AG10803 (cell line): ENCODE measurements around the gene CDK1.

ENCODE experiments used
- DNase-seq: peaks from one replicate; pipeline ENCODE4 v3.0.0; 2010; ENCODE audit warnings: low read depth
- H3K4me3 ChIP-seq: 2 replicates; pipeline ENCODE4 v1.5.1; 2011; ENCODE audit warnings: mild to moderate bottlenecking, low read length, control low read depth
- TF ChIP-seq, protein P1 (sequence below): conservative IDR thresholded peaks from 2 replicates; pipeline ENCODE4 v1.5.1; 2011; ENCODE audit warnings: mild to moderate bottlenecking, low read length, control low read depth, inconsistent platforms

The CDK1 gene

DNA sequence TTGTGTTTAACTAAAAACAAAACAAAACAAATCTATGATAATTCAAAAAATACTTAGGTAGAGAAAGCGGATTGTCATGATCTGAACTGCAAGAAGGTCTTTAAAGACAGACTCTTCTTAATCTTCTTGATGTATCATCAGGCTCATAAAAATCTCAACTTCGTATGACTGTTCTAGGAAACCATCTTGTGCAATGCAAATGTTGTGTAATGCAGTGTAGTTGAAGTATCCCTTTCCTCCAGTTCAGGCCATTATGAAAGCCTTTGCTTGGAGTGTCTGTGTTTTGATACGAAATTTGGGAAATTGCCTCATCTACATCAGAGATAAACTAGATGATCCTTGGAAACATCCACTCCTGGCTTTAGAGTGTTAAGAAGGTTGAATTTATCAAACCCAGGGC, 30.9 kb downstream of the CDK1 start:
- H3K4me3 ChIP-seq = no peak overlapping the region
- TF ChIP-seq, protein P1, sequence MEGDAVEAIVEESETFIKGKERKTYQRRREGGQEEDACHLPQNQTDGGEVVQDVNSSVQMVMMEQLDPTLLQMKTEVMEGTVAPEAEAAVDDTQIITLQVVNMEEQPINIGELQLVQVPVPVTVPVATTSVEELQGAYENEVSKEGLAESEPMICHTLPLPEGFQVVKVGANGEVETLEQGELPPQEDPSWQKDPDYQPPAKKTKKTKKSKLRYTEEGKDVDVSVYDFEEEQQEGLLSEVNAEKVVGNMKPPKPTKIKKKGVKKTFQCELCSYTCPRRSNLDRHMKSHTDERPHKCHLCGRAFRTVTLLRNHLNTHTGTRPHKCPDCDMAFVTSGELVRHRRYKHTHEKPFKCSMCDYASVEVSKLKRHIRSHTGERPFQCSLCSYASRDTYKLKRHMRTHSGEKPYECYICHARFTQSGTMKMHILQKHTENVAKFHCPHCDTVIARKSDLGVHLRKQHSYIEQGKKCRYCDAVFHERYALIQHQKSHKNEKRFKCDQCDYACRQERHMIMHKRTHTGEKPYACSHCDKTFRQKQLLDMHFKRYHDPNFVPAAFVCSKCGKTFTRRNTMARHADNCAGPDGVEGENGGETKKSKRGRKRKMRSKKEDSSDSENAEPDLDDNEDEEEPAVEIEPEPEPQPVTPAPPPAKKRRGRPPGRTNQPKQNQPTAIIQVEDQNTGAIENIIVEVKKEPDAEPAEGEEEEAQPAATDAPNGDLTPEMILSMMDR = no peak
- DNase-seq = peak; percentile 84

DNA sequence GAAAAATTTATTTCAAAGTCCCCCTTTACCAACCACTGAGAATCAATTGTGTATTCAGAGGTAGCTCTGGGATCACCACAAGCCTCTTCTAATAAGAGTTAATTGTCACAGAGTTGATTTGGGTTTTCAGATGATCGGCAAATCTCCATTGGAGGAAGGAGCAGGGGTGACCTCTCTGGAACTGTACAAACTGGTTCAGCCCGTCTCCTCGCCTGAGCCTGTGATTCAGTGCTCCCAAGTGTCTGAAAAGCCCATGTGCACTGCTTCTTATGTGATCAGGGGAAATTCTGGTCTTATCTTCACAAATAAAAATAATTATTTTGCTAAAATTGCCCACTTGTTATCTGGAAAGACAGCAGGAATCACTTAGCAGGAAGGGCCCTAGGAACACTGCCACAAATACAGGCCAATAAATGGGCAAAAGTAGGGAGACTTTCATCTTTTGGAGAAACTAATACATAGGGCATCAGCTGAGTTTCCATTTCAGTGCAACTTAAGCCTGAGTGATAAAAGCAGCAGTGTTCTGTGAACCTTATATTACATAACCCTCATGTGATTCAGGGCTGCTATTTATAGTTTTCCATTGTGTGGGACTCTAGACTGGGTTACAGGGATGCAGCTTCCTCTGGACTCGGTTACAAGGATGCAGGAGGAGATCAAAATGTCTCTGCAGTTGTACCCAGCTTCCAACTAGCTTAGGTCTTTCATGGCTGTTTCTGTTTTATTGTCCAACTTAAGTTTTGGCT, 32.3 kb downstream of the CDK1 start:
- TF ChIP-seq, protein P1 = no peak
- H3K4me3 ChIP-seq = no peak overlapping the region
- DNase-seq = peak; percentile 52

DNA sequence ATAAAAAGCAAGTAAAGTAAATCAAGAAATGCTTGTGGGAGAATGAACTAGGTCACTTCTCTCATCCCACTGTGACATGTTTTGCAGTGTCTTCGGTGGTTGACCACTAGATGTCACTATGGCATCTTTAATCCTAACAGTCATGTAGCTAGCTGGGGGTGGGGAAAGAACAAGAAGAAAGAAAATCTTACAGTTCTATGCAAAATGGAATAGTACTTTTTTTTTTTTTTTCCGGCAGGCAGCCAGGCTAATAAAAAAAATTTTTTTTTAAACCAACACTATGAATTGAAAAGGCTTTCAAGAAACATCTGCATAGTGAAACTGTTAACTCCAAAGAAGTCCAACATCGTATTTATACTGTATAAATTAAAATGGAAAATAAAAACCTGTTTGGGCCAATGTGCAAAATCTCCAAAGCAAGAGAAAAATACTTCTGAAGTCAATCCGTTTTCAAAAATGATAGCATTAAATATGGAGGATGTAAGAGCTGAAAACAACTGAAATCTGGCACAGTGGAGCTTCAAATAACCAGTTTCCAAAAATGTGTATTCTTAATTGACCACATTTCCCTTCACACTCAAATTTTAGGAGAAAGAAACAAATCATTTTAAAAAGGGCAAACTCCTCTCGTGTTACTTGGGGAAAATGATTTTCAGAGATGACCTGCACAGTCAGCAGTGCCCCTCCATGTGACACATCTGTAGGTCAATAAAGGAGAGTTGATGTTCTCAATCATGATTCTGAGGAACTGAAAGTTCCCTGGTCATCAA, 38.5 kb downstream of the CDK1 start:
- DNase-seq = peak; percentile 90
- TF ChIP-seq, protein P1 = peak; percentile 88
- H3K4me3 ChIP-seq = no peak overlapping the region

DNA sequence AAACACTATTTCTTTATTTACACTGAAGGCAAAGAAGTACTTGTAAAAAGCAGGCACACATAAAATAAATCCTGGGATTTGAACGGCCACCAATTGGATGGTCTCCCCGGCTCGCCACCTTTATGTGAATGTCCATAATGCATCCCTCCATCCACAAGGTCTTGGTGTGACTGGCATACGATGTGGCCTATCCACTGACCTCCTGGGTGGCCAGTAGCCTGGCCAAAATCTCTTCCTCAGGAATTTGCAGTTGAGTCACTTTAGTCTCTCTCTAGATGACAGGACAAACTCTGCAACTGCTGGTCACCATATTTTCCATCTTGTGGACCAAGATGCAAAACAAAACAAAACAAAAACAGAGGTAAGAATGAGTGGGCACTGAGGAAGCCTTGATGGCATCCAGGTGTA, 39.1 kb downstream of the CDK1 start:
- TF ChIP-seq, protein P1 = no peak
- DNase-seq = peak; percentile 73
- H3K4me3 ChIP-seq = no peak overlapping the region

DNA sequence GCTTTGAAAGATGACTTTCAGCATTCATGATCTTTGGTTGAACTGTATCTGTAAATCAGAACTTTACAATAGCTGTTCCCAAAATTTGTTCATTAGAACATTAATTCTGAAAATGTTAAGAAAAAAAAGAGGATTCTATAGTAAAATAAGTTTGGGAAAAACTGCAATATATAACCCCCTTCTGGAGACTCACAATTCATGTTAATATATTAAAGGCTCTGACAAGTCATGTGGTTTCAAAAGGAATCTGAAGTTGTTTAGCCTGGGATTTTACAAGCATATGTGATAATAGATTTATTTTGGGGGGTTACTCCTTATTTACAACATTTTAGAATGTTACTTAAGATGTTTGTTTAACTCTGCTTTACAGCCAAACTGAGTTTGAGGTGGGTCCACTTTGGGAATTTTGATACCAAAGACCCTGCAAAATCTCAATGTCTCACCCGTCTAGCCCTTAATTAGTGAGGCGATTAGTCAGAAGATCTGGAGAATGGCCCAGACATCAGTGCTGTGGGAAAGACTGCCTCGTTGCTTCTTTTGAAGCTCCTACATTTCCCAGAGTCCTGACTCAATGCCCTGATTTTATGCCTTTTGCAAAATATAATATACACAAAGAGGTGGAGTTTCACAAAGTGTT, 40.0 kb downstream of the CDK1 start:
- H3K4me3 ChIP-seq = no peak overlapping the region
- peak; percentile 87 for DNase-seq
- TF ChIP-seq, protein P1 = no peak

DNA sequence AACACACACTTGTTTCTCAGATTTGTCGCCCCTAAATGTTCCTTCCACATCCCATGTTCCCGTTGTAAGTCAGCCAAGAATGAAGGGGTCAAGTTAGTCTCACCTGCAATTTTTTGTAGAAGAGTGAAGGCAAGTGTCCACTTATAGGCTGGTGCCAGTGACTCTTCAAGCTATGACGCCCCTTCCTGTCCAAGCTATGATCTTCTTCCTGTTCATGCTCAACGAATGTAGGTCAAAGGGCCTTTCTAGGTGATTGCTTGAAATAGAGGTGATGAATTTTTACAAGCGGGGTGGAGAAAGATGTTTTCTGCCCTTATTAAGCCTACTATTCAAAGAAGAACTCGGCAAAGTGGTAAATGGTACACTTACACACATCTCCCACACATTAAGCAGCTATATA, 41.0 kb downstream of the CDK1 start:
- TF ChIP-seq, protein P1 = no peak
- H3K4me3 ChIP-seq = no peak overlapping the region
- DNase-seq = no peak
